Measurements from ENCODE around the gene MFN2.
"Not testable (repeated sequence)": the region's sequence is repeated elsewhere in the genome, so short reads cannot be mapped to it uniquely, and the experiment has no call there.

MFN2 gene
- total RNA-seq = 71.2 to 110 reads per million in 2 donors

GRCh38 chr1:11979851-11980675 is at the start of gene MFN2:
Gene MFN2 (plus strand): TSS chr1:11980444. CDS start chr1:11989169, 8,725 bp downstream.
- peak; percentile 88 for DNase-seq

- no peak for DNase-seq
These were observed 49.4 kb upstream of the MFN2 start for GRCh38 chr1:11930571-11931445.

- no peak for DNase-seq
These were observed 48.4 kb upstream of the MFN2 start for GRCh38 chr1:11931845-11932244.

- peak; percentile 85 for DNase-seq
These were observed 45.8 kb upstream of the MFN2 start, which contains the start of gene PLOD1 for GRCh38 chr1:11934302-11935056. Gene PLOD1 (plus strand): TSS chr1:11934717. CDS start chr1:11934780, 63 bp downstream.

GRCh38 chr1:11935057-11935412 is 45.2 kb upstream of the MFN2 start:
- DNase-seq = no peak

GRCh38 chr1:11935733-11936132 is 44.5 kb upstream of the MFN2 start:
- not testable (repeated sequence) for DNase-seq

- DNase-seq = no peak
These were observed 41.3 kb upstream of the MFN2 start for GRCh38 chr1:11938722-11939526.

- DNase-seq = not testable (repeated sequence)
These were observed 40.5 kb upstream of the MFN2 start for GRCh38 chr1:11939794-11940193.

- DNase-seq = no peak
These were observed 39.9 kb upstream of the MFN2 start for GRCh38 chr1:11940260-11940921.

- no peak for DNase-seq
These were observed 38.0 kb upstream of the MFN2 start for GRCh38 chr1:11942280-11942679.

- DNase-seq = no peak
These were observed 36.6 kb upstream of the MFN2 start for GRCh38 chr1:11943619-11944018.

GRCh38 chr1:11944358-11944931 is 35.8 kb upstream of the MFN2 start:
- DNase-seq = no peak

GRCh38 chr1:11946647-11947046 is 33.6 kb upstream of the MFN2 start:
- no peak for DNase-seq

GRCh38 chr1:11948822-11949458 is 31.3 kb upstream of the MFN2 start:
- DNase-seq = no peak

GRCh38 chr1:11951901-11952300 is 28.3 kb upstream of the MFN2 start:
- no peak for DNase-seq

- no peak for DNase-seq
These were observed 27.7 kb upstream of the MFN2 start for GRCh38 chr1:11952455-11953109.

GRCh38 chr1:11955221-11955620 is 25.0 kb upstream of the MFN2 start:
- no peak for DNase-seq

- no peak for DNase-seq
These were observed 22.8 kb upstream of the MFN2 start for GRCh38 chr1:11957398-11957797.

- DNase-seq = no peak
These were observed 22.3 kb upstream of the MFN2 start for GRCh38 chr1:11957897-11958296.

- no peak for DNase-seq
These were observed 20.0 kb upstream of the MFN2 start for GRCh38 chr1:11960276-11960675.

All from T-helper 9 cell (primary cell).